Measurements from ENCODE around the gene FBLN2.

FBLN2 gene

GRCh38 chr3:13570391-13571194 is 21.7 kb downstream of the FBLN2 start:
- DNase-seq (ENCODE audit: low read depth), result no peak
- no peak overlapping the region for H3K4me3 ChIP-seq (ENCODE audit: low read depth, low read length)
- TF ChIP-seq MYC (IDR thresholded peaks at IDR 0.05; ENCODE audit: low read depth, low read length) (no peak), MAX (IDR thresholded peaks at IDR 0.05; ENCODE audit: low read depth, low read length) (no peak), POLR2A (IDR thresholded peaks at IDR 0.05; ENCODE audit: extremely low read depth, insufficient read length) (no peak)
- TF ChIP-seq, protein P1, sequence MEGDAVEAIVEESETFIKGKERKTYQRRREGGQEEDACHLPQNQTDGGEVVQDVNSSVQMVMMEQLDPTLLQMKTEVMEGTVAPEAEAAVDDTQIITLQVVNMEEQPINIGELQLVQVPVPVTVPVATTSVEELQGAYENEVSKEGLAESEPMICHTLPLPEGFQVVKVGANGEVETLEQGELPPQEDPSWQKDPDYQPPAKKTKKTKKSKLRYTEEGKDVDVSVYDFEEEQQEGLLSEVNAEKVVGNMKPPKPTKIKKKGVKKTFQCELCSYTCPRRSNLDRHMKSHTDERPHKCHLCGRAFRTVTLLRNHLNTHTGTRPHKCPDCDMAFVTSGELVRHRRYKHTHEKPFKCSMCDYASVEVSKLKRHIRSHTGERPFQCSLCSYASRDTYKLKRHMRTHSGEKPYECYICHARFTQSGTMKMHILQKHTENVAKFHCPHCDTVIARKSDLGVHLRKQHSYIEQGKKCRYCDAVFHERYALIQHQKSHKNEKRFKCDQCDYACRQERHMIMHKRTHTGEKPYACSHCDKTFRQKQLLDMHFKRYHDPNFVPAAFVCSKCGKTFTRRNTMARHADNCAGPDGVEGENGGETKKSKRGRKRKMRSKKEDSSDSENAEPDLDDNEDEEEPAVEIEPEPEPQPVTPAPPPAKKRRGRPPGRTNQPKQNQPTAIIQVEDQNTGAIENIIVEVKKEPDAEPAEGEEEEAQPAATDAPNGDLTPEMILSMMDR (IDR thresholded peaks at IDR 0.05; ENCODE audit: low read depth, low read length), result no peak

DNA sequence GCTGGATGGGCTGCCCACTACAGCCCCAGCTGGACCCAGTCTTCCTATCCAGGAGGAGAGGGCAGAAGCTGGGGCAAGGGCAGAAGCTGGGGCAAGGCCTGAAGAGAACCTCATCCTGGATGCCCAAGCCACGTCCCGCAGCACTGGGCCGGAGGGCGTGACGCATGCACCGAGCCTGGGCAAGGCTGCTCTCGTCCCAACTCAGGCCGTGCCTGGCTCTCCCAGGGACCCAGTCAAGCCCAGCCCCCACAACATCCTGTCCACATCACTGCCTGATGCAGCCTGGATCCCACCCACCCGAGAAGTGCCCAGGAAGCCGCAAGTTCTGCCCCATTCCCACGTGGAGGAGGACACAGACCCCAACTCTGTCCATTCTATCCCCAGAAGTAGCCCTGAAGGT is 22.3 kb downstream of the FBLN2 start:
- TF ChIP-seq, protein P1 (IDR thresholded peaks at IDR 0.05; ENCODE audit: low read depth, low read length), result no peak
- TF ChIP-seq MAX (IDR thresholded peaks at IDR 0.05; ENCODE audit: low read depth, low read length) (no peak), POLR2A (IDR thresholded peaks at IDR 0.05; ENCODE audit: extremely low read depth, insufficient read length) (no peak), MYC (IDR thresholded peaks at IDR 0.05; ENCODE audit: low read depth, low read length) (no peak)
- no peak for DNase-seq (ENCODE audit: low read depth)
- no peak overlapping the region for H3K4me3 ChIP-seq (ENCODE audit: low read depth, low read length)

GRCh38 chr3:13571831-13572750 is 23.2 kb downstream of the FBLN2 start:
- no peak for TF ChIP-seq POLR2A (IDR thresholded peaks at IDR 0.05; ENCODE audit: extremely low read depth, insufficient read length)
- TF ChIP-seq MYC (IDR thresholded peaks at IDR 0.05; ENCODE audit: low read depth, low read length), result no peak
- TF ChIP-seq, protein P1 (IDR thresholded peaks at IDR 0.05; ENCODE audit: low read depth, low read length), result no peak
- no peak for TF ChIP-seq MAX (IDR thresholded peaks at IDR 0.05; ENCODE audit: low read depth, low read length)
- no peak overlapping the region for H3K4me3 ChIP-seq (ENCODE audit: low read depth, low read length)
- no peak for DNase-seq (ENCODE audit: low read depth)

DNA sequence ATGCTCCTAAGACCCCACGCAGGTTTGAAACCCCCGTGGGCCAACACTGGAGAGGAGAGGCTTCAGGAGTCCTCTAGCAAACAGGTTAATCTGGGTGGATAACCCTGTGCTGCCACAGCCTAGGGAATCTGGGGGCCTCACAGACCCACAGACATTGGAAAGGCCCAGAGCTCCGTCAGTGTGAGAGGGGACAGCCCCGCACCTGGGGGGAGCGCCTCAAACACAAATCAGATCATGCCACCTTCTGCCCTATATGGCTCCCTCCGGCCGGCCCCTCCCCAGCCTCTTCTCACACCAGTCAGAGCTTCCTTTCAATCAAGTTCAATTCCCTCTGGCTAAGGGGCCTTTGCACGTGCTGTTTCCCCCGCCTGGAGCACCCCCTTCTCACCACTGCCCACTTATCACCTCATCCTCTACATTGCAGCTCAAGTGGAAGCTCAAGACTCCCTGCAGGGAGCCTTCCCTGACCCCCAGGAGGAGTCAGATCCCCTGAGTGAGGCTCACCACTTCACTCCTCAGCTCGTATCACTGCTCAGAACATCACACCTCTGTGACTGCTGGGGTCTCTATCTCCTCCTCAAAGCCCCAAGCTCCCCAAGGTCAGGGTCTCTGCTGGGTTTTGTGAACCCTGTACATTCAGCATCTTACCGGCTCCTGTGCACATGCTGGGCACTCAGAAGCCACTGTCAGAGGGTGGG is 24.1 kb downstream of the FBLN2 start:
- H3K4me3 ChIP-seq (ENCODE audit: low read depth, low read length), result no peak overlapping the region
- no peak for DNase-seq (ENCODE audit: low read depth)
- no peak for TF ChIP-seq MYC (IDR thresholded peaks at IDR 0.05; ENCODE audit: low read depth, low read length)

DNA sequence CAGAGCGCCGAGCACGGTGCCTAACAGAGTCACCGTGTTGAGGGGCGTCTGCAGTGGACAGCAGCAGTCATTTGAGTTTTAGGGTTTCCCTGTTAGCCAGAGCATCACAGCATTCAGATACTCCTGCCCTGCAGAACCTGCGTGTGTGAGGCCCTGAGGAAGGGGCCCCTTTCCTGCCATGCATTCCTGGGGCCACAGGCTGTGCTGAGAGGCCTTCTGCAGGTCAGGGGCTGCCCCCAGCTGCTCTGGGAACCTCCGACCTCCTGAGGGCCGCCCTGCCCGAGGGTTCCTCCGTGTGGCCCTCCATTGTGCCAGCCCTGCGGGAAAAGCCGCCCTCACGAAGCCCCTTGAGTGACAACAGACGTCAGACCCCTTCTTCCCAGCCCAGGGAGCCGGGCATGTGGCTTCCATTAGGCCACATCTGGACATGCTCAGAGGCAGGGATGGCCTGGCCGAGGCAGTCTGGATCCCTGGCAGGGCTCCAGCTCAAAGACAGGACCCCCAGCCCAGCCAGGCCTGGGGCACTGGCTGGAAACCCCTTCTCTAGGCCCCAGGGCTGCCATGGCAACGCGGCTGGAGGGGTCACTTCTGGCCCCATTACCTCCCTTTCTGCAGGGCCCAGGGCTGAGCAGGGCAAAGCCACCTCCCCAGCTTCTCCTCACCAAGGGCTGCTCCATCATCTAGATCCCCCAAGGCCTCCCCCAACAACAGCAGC is 25.3 kb downstream of the FBLN2 start:
- no peak overlapping the region for H3K4me3 ChIP-seq (ENCODE audit: low read depth, low read length)
- no peak for DNase-seq (ENCODE audit: low read depth)
- TF ChIP-seq MAX (IDR thresholded peaks at IDR 0.05; ENCODE audit: low read depth, low read length) (no peak), MYC (IDR thresholded peaks at IDR 0.05; ENCODE audit: low read depth, low read length) (no peak), POLR2A (IDR thresholded peaks at IDR 0.05; ENCODE audit: extremely low read depth, insufficient read length) (no peak)
- TF ChIP-seq, protein P1 (IDR thresholded peaks at IDR 0.05; ENCODE audit: low read depth, low read length), result no peak
